GM18867 (cell line): ENCODE measurements around the gene TDRD12.
"Not testable (repeated sequence)": the region's sequence is repeated elsewhere in the genome, so short reads cannot be mapped to it uniquely, and the experiment has no call there.

Experiments used
- ATAC-seq: cut with Tn5 transposase; IDR thresholded peaks from one replicate; pipeline ENCODE4 v1.9.1; 2021; ENCODE audit warnings: mild to moderate bottlenecking, moderate library complexity; ENCODE audit not compliant: unreplicated experiment

The TDRD12 gene

DNA sequence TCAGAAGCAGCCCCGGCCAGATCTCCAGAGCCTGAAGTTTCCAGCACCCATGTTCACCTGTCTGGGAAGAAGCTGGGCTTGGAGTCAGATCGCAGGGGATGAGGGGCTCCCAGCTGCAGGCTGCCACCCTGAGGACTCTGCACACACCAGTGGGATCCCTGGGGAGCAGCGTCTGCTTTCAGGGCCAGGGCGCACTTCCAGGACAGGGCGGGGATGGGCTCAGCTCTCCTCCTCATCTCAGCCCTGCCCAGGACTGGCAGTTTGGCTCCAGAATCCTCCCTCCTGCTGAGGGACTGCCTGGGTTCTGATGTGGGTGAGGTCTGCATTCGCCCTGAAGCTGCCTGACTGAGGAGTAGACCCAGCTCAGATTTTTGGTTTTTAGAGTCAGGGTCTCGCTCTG lies 146.5 kb downstream of the TDRD12 start:
- no peak for ATAC-seq

DNA sequence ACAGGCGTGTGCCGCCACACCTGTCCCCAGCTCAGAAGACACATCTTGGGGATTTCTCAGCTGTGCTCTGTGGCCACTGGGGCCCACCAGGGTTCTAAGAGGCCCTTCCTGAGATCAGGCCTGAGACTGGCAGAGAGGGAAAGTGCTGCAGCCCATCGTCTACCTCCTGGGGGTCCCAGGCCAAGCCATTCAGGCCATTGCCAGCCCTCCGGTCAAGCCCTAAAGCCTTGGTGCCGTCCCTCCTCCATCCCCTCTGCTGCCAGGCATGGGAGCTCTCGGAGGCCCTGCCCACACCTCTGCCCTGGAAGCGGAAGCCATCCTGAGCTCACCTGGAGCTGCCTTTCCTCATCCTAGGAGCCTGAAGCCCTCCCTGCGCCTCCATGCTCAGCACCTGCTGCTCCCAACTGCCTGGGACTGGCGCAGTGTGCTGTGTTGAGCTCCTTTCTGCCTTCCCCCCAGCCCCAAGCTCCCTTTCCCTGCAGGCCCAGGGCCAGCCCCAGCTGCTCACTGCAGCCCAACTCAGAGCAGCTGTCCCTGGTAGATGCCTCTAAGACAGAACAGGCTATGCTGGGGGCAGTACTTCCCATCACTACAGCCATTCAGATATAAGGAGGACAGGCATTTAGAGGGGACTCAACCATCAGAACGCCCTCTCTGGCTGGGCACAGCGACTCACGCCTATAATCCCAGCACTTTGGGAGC lies 147.1 kb downstream of the TDRD12 start:
- no peak for ATAC-seq

DNA sequence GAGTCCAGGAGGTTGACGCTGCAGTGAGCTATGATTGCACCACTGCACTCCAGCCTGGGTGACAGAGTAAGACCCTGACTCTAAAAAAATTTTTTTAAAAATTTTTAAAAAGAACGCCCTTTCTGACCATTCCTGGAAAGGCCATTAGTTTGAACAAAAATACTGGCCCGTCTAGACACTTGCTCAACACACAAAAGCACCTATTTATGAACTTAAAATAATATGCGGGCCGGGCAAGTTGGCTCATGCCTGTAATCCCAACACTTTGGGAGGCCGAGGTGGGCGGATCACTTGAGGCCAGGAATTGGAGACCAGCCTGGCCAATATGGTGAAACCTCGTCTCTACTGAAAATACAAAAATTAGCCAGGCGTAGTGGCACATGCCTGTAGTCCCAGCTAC lies 147.9 kb downstream of the TDRD12 start:
- not testable (repeated sequence) for ATAC-seq

DNA sequence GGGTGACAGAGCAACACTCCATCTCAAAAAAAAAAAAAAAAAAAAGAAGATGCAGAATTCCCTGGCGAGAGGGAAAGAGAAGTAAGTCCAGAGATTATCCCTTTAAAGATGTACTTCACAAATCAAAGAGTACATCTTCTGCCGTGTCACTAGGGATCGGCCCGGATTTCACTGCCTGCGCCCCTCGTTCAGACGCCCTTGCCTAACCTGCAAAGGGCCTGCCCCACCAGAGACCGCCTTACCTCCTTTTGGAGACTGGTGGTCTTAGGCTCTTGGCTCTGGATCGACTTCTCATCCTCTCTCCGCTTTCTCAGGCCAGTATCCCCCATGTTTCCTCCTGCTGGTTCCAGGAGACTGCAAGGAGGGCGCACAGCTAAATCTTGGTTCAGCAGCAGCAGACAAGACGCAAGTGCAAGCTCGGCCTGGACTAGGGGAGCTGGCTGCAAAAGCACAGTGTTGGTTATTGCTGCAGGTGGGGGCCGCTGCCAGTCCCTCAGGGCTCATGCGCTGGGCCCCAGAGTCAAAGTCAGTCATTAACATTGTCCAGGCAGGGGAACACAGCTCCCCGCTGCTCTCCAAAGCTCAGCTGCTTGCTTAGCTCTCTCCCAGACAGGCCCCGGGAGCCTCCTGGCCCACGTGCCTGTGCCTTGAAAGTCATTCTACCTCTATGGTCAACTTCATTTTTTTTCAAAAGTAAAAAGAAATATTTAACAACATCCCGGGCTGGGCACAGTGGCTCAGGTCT lies 148.8 kb downstream of the TDRD12 start:
- no peak for ATAC-seq

DNA sequence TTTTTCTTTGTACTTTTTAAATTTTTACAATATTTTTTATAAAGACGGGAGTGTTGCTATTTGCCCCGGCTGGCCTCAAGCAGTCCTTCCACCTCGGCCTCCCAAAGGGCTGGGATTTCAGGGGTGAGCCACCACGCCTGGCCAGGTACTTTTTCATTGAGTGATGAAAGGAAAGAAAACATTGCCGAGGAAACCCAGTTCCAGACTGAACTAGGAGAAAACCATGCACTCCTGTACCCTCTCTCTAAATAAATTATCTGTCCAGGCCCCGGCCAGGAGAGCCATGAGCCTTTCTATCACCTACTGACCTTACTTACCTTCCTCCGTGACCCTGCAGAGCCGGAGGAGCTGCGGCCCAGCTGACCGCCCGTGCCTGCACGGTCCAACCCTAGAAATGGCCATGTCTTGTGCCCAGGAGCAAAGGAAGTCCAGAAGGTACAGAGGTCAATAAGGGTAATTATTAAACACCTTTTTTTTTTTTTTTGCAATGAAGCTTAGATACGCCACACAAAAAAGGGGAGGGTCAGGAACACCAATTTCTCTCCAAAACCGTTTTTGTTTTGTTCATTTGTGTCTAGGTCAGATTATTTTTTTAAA lies 149.9 kb downstream of the TDRD12 start, which contains the start of gene SLC7A9:
Gene SLC7A9 (minus strand): TSS at position 399 of the 597 bp plus-strand sequence. CDS start 1,233 bp downstream, outside the sequence.
- ATAC-seq: no peak

DNA sequence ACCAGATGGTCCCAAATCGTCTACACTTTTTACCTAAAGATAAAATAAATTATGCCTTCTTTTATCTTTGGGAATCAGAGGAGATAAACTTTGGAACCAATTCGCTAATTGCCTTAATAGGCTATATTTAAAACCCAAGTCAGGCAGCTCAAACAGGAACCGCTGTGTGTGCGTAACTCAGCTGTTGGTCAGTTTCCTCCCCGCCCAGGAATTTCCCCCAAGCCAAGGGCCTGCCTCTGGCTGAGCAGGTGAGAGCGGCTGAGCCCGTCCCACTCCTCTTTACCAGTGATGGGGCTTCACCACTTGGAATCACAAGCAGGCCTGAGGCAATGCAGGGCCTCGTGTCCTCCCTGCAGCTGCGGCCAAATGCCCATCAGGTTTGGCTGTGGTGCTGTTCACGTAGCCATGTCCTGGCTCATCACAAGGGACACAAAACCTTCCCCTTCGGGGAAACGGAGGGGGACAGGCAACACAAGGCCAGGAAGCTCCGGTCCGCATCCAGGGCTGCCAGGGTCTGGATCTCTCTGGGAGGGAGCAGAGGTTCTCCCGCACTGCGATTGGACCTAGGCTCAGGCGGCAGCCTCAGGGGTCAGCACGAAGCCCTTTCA lies 150.5 kb downstream of the TDRD12 start:
- ATAC-seq: no peak

DNA sequence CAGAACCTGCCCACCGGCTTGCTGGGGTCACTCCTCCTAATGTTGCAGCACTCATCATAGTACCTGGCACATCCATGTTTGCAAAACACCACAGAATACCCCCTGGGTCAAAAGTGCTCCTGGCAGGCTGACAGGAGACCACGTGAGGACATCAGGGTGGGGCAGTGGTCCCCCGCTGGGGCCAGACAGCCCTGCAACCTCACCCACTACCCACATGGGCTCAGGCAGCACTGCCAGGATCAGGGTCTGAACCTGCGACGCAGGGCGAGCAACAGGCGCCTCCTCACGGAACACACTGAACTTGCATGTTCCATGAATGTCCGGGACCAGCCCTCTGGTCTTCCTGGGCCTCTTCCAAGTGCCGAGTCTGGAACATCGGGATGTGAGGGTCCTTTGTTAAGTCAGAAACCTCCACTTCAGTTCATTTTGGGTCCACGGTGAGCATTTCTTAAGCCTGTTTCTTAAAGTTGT lies 151.4 kb downstream of the TDRD12 start:
- no peak for ATAC-seq

DNA sequence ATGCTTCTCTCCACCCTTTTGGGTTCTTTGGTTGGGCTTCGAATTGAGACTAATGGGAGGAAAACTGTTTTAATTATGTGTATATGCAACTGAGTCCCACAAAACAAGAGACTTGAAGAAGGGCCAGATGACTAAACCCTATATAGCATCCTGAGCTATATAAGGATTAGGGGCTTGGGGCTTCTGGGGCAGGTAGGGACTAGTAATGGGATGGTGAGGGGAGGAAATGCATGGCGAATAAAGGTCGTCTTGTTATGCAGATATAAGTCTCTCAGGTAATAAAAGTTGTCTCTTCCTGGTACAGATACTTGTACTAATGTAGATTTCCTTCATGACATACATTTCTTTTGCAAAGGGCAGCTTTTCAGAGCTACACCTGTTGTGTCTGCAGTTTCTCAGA lies 152.8 kb downstream of the TDRD12 start:
- ATAC-seq: no peak

DNA sequence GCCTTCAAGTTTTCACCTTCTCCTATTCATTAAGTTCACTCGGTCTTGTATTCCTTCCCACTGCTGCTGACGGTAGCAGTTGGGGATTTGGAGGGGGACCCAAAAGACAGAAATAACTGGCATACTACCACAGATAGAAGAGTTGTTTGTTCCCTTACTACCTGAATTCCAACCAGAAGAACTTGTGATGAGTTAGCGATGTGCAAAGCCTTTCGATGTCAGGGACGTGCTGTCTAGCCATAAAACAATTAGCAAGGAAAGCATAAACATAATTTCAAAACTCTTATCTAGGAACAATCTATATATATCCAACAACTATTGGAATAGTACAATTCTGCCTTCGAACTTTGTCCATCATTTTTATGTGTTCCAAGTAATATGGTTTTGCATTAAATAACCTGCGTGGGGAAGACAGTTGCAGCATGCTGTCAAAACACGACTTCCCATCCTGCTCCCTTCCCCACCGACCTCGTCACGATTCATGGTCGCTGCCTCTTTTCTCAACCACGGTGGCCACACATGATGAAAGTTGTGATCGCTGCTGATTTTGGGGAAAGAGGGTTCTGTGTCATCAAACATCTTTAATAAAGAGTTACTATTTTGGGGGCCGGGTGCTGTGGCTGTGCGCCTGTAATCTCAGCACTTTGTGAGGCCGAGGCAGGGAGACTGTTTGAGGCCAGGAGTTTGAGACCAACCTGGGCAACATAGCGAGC lies 153.8 kb downstream of the TDRD12 start:
- no peak for ATAC-seq

DNA sequence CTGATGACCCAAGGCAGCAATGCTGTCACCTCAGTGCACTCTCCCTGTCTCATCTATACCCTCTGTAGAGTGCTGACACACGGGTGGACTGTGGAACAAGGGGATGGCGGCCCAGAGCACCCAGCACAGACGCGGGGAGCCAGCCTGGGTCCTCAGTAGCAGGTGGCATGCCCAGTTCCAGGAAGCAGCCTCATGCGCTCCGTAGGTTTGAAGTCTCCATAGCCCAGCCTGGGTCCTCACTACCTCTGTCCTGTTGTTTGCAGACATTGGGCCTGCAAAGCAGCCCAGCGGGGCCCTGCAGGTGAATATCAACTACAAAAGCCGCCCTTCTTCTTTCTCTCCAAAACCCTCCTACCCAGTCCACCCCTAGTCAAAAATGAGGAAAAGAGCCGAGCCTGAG lies 155.0 kb downstream of the TDRD12 start:
- no peak for ATAC-seq

DNA sequence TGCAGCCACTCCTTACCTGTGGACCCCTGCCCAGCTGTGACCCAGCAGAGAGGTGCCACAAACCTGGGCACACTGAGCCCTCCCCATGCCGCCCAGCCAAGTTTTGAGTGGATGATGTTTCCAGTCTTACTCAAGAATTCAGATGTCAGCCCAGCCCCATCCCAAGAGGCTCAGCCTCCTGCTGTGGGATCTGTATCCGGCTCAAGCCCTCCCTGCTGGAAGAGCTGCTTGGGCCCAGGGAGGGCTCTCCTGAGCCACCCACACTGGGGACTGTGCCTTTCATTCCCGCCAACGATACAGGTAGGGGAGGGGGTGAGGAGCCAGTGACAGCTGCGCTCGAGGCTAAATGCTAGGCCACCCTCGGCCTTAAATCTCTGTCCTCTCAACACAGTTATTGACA lies 155.9 kb downstream of the TDRD12 start:
- no peak for ATAC-seq

DNA sequence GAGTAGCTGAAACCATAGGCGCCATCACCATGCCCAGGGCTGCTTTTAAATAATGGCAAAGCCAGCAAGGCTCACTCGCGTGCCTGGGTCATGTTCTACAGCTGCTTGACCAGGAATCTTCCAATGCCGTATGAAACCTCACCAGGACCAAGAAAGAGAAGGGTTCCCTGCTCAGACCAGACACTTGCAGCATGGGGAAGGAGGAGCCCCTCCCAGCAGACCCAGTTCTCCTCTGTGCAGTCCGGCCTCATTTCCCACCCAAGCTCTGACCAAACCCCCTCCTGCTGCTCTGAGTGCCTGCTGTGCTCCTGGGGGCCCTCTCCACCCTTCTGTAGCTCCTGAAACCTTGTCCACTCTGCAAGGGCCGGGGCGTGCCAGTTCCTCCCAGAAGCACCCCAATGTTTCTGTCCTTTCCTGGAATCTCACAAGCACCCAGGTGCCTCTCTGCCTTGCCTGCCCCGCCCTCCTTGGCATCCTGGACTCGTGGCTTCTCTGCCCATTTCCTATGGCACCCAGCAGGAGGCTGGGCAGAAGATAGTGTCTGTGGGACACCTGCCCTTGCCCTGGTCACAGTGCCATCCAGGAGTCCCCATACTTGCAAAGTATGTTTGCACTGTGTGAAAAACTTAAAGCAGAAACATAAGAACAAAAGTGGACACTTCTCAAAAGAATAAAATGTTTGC lies 156.8 kb downstream of the TDRD12 start:
- no peak for ATAC-seq

DNA sequence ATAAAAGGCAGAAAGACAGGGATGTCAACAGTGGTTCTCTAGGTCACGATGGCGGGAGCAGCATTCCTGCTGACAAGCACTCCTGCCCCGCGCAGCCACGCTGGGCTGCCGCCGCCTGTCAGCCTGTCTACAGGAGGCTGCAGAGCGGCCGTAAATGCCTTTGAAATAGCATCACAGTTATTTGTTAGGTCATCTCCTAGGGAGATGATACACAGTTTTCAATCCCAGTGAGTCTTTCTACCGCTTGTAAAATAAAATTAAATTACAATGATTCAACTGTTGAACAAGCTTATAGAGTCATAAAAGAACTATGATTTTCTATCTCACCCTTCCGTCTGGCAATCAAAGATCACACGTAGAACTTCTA lies 157.3 kb downstream of the TDRD12 start:
- no peak for ATAC-seq
